NCI-H187 (cell line): Measurements from ENCODE around the gene CAMK2N2.
"Not testable (repeated sequence)": the region's sequence is repeated elsewhere in the genome, so short reads cannot be mapped to it uniquely, and the experiment has no call there.

Experiments
- DNase-seq, 2 experiments: peaks; one replicate each; lab custom pipeline; 2025; lab: John Stamatoyannopoulos, UW

CAMK2N2 gene

GRCh38 chr3:184272269-184272668, 10.9 kb upstream of the CAMK2N2 start:
- DNase-seq: no peak

- not testable (repeated sequence) for DNase-seq
These were observed 5.9 kb upstream of the CAMK2N2 start for GRCh38 chr3:184267249-184267648.

GRCh38 chr3:184262764-184263179, 1.4 kb upstream of the CAMK2N2 start:
- DNase-seq: no peak

DNA sequence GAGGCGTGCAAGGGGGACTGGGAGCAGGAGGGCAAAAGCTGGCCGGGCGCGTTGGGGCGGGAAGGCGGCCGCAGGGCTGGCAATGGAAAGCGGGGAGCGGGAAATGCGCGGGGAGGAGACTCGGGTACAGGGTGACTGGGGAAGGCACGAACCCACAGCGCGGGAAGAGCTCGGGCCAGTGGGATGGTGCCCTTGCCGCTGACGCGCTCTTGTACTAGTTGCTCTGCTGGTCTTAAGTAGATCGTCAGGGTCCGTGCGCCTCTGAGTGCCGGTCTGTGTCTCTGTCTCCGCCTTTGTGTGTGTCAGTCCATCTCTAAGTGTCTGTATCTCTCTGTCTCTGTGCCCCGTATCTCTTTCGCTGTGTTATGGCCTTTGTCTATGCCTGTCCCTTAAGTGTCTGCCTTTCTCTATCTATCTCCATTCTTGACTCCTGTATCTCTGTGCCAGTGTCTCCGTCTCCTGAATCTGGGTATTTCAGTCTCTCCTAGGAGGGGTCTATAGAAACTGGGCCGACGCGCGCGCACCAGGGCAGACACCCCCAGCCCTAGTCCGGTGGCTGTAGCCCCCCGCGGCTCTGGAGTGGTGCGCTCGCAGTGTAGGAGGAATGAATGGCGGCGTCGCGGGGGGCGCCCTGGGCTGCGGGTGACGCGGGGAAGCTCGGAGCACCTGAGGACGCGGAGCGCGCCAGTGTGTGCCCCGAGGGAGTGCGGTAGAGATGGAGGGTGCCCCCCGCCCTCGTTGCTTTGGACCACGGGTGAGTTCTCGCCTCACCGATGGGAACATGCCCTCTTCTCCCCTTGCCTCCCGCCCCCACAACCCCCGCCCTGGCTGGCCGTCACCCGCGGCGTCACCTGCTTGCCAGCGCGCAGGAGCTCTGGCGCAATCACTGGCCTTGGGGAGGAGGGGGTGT, 756 bp upstream of the CAMK2N2 start:
- peak; percentile 51 to 88 for DNase-seq

- DNase-seq: no peak
These were observed 556 bp downstream of the CAMK2N2 start for GRCh38 chr3:184260724-184261269.

DNA sequence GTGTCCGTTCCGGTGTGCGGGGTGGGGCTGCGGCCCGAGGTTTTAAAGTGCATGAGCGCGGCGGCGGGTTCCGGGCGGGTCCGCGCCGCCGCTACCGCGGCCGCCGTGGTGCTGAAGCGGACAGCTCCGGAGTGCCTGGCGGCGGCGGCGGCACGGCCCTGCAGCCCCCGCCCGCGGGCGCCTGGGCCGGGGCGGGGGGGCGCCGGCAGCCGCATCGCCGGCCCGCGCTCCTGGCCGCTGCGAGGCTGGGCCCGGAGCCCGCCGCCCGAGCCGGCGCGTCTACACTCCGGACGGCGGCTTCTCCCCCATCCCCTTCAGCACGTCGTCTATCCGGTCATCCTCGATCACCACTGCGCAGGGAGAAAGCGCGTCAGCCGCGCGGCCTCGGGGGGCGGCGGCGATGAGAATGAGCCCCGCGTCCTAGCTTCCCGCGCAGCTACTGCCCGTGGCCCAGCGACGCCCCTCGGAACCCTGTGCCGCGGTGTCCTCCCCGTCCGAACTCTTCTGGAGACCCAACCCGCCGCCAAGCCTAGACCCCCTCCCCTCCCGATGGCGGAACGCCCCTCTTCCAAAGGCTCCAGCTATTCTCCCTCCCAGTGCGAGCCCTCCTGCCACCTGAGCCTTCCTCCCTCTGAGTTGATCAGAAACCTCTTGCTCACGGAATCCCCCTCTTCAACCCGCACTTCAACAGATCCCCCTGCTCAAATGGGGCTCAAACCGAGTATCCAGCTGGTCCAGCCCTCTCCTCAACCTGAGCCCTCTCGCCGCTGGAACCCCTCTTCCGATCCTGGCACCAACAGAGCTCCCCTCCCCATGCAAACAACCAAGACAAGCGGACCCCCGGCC, 1.3 kb downstream of the CAMK2N2 start:
- DNase-seq: no peak

DNA sequence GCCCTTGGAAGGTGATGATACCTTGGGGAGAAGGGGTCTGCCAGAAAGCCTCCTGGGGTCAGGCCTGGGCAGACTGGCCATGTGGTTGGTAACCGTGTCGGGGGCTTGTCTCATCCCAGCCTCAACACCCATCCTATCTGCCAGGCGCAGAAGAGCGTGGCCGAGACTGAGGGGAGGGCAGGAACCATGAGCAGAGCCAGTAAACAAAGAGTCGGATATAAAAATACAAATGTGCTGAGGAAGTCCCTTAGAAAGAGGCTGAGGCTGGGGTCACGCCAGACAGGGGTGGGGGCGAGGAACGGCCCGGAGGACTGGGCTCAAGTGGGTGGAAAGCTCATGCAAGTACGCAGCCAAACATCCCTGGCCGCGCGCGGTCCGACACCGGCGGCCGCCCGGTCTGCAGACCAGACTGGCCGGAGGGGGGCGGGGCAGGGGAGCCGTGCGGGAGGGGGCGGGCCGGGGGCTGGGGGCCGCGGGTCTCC, 1.9 kb downstream of the CAMK2N2 start:
- DNase-seq: no peak

DNA sequence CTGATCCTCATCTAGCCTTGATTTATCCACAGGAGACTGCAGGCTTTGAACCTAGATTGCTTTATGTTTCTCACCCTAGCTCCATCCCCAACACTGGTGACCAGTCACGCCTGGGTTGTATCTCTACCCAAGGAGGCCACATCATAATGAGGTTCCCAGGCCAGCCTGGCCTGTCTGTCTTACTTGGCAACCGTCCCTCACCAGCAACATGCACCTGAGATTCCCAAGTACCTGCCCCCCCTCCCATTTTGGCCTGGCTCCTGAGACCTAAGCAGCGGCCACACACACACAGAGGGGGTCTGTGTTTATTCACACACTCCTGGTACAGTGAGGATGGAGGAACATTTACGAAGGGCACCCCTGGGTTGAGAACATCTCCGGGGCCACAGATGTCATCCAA, 2.4 kb downstream of the CAMK2N2 start:
- no peak for DNase-seq

DNA sequence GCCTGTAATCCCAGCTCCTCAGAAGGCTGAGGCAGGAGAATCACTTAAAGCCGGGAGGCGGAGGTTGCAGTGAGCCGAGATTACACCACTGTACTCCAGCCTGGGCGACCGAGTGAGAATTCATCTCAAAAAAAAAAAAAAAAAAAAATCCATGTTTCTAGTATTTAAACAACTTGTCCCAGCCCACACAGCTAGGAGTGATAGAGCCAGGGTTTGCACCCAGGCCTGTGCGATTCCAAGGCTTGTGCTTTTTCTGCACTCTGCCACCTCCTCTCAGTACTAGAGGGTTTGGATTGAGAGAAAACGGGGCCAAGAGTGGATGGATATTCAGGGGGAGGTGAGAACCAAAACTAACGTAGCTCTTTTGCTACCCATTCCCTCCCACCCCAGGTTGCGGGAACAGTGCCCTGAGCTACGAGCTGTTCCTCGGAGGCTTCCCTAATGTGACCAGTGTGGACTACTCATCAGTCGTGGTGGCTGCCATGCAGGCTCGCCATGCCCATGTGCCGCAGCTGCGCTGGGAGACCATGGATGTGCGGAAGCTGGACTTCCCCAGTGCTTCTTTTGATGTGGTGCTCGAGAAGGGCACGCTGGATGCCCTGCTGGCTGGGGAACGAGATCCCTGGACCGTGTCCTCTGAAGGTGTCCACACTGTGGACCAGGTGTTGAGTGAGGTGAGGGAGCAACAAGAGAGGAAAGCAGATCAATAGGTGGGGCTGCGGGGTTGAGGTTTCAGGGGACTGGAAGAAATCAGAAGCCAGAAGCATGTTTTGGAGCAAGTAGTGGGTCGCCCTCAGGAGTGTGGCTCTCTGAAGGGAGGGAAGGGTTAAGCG, 4.1 kb downstream of the CAMK2N2 start:
- no peak for DNase-seq

GRCh38 chr3:184255291-184256039, 5.9 kb downstream of the CAMK2N2 start:
- no peak for DNase-seq

DNA sequence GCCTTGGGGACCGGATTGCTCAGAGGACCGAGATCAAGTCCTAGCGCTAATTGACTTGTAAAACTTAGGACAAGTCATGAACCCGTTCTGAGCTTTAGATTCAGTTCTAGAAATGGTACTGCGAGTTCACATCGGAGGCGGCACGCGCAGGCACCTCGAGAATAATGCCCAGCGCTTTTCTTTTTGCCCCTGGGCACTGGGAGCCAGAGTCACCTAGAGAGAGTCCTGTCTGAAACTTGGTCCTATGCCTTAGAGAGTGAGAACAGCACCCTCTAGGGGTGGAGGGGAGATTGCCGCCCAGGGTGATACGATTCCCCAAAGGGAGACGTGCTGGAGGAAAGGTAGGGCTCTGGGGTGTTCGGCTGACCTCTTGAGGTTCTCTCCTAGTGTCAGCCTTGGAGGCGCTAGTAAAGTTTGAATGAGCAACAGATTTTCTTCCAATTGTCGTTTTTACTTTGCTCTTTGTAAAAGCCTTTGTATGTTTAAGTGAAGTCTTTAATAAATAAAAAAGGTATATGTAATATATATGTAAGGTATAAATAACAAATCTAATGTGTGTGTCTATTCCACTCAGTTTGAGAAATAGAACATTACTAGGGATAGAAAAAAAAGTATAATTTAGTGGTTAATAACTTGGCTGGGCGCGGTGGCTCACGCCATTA, 11.1 kb downstream of the CAMK2N2 start:
- DNase-seq: peak; percentile 86 to 89

- peak; percentile 91 to 92 for DNase-seq
These were observed 11.8 kb downstream of the CAMK2N2 start, which contains the start of gene EEF1AKMT4 for GRCh38 chr3:184249412-184250166. EEF1AKMT4 (plus strand) TSS chr3:184249672; CDS start chr3:184249695, 23 bp downstream.

DNA sequence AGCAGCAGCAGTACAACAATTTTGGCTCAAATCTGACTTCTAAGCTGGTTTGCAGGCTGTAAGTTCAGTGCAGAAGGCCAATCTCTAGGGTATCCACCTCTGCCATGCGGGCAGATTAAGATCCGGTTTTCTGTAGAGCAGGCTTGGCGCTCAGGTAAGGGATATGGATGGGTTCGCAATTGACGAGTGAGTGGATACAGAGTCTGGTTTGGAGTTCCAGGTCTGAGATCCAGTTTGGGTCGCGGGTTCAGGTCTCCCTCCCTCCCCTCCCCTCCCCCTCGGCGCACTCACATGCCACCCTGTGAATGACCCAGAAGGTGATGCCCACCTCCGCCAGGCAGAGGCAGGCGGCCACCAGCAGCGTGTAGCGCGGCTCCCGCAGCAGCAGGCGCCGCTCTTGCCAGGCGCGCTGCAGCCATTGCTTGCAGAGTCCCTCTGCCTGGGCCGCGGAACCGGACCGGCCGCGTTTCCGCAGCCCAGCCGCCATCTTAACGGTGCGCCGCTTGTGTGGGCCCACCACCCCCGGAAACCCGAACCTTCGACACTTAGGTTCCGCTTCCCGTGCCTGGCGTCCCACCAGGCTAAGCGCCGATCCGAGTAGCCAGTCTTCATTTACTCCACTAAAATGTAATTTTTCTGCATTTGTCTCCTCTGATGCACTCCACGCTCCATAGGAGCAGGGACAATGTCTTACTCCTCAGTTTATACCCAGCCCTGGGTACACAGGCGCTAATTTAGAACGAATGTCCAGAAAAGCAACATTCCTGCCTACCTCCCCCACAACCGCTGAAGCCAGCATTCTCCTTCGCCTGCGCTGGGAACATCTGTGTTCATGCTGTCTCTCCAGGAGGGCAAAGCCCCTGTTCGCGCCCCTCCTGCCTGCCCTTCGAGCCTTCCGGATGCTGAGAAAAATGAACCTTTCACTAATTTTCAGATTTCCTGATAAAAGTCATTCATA, 12.6 kb downstream of the CAMK2N2 start, which contains the start of gene ALG3:
ALG3 (minus strand) TSS at position 509 of the 958 bp plus-strand sequence; CDS start at position 487, 22 bp downstream.
- peak; percentile 69 to 79 for DNase-seq

GRCh38 chr3:184242297-184242685, 19.1 kb downstream of the CAMK2N2 start:
- no peak for DNase-seq

DNA sequence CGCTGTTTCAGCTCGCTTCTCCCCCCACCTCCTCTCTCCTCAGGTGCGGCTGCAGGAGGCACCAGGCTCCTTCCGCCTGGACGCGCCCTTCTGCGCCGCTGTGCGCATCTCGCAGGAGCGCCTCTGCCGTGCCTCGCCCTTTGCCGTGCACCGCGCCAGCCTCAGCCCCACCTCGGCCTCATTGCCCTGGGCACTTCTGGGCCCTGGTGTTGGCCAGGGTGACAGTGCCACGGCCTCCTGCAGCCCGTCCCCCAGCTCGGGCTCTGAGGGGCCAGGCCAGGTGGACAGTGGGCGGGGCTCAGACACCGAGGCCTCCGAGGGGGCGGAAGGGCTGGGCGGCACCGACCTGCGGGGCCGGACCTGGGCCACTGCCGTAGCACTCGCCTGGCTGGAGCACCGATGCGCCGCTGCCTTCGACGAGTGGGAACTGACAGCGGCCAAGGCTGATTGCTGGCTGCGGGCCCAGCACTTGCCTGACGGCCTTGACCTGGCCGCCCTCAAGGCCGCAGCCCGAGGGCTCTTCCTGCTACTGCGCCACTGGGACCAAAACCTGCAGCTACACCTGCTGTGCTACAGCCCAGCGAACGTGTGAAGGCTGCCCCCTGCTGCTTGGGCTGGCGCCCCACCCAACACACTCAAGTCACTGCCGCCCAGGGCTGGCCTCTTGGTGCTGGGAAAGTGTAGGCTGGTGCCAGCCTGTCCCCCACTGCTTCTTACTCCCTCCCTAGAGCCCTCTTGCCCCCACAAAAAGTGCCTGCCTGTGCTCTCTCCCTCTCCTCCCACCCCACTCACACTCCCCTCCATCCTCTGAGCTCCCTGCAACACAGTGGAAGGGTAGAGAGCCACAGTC, 19.7 kb downstream of the CAMK2N2 start:
- DNase-seq: peak in 1 of 2 experiments; percentile 38

- DNase-seq: no peak
These were observed 20.3 kb downstream of the CAMK2N2 start for GRCh38 chr3:184241141-184241446.
